Activated gamma-delta T cell treated with Interleukin-2 at 50 U/mL for 16 hours (primary cell): Measurements from ENCODE around the gene WDR37.

ENCODE experiments used
- DNase-seq: peaks from one replicate; pipeline ENCODE4 v3.0.0-alpha.2; 2020

WDR37 gene

DNA sequence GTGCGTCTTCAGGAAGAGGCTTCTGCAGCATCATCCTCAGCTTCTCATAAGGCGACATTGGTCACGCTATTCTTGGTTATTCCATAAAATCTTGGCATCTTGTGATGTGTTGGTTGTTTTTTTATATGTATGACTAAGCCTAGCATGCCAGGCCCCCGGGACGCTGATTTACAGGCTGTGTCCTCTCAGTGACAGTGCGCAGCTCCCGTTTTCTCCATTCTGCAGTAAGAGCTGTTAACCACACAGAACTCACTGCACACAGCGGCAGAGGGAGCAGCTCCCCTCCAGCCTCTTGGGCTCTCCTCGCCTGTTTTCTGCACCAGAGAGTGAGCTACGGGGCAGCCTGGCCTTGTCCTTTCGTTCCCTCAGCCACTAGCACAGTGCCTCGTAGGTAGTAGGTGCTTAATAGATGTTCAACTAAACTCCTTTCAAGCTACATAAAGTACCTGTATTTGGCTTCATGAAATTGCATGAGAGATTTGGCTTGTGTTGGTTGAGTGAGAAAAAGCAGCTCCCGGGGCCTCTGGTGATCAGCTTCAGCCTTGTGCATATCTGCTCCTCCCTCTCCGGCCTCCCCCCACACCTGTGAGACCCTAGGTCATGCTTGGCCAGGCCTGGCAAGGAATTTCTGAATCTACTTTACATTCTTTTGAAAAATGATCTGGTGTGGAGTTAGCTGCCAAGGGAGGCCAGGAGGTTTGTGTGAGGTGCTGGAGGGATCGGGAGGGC lies 116.2 kb downstream of the WDR37 start:
- no peak for DNase-seq

DNA sequence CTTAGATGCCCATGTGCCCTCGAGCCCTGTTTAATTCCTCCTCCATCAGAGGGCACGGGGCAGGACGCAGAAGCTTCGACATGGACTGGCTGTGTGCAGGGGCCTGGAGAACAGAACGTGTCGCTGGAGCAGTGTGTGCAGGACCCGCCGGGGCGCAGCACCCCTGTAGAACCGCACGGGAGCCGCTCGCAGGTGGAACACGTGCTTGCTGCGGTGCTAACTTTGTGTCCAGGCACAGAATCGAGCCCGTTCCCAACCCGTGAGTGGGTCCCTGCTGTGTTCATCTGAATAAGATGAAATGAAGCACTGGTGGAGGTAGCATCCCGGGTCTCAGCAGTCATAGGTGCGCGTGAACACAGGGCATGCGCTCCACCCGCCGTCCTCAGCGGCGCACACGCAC lies 116.9 kb downstream of the WDR37 start:
- DNase-seq: no peak

DNA sequence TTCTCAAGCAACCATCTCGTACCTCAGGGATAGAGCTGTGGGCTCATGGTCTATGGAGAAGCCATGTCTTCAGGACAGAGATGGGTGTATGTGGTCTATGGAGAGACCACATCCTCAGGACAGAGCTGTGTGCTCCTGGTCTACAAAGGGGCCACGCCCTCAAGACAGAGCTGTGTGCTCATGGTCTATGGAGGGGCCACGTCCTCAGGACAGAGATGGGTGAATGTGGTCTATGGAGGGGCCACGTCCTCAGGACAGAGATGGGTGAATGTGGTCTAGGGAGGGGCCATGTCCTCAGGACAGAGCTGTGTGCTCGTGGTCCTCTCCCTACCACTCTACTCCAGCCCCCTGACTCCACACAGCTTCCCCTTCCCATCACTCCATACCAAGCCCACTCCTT lies 117.8 kb downstream of the WDR37 start:
- no peak for DNase-seq

DNA sequence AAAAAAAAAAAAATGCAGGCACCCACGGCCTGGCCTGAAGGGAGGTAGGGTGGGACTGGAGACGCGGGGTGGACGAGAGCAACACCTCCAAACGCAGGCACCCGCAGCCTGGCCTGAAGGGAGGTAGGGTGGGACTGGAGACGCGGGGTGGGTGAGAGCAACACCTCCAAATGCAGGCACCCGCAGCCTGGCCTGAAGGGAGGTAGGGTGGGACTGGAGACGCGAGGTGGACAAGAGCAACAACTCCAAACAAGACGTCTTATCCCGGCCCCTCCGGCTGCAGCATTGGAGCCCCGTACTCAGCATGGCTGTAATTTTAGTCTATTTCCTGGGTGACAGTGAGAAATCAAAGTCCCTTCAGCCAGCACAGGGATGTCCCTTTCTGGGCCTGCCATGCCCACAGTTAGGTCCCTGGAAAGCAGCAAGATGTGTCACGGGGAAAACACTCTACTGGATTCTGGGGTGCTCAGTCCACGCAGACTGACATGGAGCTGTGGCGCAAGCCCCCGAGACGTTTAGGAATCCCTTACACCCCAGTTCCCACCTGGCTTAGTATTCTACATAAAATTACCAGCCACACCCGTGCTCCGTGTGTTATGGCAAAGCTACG lies 119.9 kb downstream of the WDR37 start:
- no peak for DNase-seq

DNA sequence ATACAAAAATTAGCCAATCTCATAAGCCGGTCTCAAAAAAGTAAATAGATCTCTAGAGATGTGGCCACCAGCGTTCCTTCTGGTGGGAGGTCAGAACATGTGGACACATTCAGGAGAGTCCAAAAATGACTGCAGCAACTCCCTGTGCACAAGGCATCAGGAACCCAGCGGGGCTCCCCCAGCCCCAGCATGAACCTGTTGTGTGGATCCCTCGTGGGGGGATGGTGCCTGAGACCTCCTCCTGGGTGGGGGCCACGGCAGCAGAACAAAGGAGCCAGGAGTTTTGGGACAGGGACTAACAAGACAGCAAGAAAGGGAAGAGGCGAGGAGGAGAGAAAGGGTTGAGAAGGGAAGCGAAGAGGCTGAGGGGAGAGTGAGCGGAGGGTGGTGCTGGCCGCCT lies 121.8 kb downstream of the WDR37 start:
- no peak for DNase-seq

DNA sequence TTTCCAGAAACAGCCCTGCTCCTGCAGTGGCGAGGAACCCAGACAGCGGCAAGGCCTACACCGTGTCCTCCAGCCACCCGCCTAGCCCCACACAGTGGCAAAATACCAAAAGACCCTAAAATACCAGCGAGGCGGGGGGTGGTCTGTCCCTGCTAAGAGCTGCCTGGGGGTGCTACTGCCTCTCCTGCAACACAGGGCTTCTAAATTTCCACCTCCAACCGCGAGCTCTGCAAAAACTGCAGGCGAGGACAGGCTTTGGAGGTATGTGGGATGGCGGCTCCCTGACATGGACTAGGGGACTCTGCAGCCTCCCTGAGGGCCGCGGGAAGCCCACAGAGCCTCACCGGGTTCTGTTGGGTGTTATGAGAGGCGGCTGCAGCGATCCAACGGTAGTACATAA lies 122.3 kb downstream of the WDR37 start:
- DNase-seq: no peak

DNA sequence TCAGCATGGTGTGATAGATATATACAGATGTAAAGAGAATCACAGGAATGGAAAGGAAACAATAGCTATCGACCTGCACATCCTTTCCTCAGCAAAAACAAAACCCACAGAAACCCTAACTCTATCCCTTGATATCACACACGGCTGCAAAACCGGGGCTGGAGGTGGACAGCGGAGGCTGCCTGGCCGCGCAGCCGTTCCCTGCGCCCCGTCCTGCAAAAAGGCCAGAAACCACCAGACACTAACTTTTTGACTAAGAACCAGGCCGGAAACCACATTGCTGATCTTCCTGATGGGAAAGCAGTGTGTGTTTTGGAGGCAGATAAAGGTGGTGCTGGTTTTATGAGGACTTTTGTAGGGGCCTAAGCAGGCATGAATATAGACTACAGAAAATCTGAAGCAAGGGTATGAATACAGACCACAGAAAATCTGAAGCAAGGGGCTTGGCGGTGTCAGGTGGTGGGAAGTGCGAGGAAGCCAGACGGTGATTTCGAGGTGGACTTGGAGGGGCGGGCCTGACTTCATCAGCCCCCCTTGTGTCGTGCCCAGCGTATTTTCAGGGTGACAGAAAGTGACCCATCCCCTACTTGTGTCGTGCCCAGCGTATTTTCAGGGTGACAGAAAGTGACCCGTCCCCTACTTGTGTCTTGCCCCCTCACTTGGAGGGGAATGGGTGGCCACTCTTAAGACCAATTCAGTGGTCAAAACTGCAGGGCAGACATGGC lies 123.3 kb downstream of the WDR37 start:
- DNase-seq: no peak

DNA sequence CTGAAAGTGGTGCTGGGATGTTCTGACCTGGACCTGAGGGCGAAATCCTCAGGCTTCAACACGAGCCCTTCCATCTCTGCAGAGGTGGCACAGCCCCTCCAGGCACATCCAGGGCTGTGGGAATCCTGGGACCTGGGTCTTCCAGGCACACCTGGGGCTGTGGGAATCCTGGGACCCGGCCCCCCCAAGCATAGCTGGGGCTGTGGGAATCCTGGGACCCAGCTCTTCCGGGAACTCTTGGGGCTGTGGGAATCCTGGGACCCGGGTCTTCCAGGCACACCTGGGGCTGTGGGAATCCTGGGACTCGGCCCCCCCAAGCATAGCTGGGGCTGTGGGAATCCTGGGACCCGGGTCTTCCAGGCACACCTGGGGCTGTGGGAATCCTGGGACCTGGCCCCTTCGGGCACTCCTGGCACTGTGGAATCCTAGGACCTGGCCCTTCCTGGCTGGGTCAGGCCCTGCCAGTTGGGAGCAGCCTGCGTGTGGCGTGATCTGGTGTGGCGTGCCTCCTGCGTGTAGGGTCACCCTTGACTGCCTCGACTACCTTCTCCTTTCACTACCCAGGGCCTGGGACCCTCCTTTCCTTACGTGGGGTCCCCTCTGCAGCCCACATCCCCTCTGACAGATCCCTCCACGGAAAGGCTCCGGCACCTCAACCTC lies 124.0 kb downstream of the WDR37 start:
- DNase-seq: no peak

DNA sequence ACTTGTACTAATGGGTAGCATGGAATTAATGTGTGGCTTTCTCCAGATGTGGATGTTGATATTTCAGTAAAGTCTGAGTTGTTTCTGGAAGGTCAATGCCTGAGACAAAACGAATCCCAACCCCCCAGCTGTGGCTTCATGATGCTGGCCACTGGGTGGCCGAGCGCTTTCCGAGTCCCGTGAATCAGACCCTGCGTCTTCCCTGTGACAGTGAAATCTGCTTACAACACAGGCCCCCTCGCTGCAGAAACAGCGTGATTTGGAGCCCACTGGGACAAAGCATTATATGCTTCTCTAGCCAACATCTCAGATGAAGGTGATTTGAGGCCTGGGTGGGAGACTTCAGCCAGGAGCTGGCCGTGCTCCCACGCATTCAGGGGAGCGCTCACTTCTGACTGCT lies 124.7 kb downstream of the WDR37 start:
- DNase-seq: no peak
